ENCODE data around the gene ATP11C. TPM values are rescaled to one million over a fixed set of nuclear protein-coding genes. Genes with fewer than 3 reads are reported as not detected.
"Not testable (repeated sequence)": the region's sequence is repeated elsewhere in the genome, so short reads cannot be mapped to it uniquely, and the experiment has no call there.

ATP11C gene
- total RNA-seq = 26.2 TPM

- DNase-seq (ENCODE audit: low spot score) (peak; percentile 89), ATAC-seq (peak; percentile 98)
- intact Hi-C loops (cut with DNase I) = no loop called here
Measured at GRCh38 chrX:139932901-139933796, at the start of gene ATP11C. Gene ATP11C (minus strand): TSS chrX:139933053. CDS start chrX:139932042, 1,011 bp downstream.

GRCh38 chrX:139974471-139974870 lies 41.6 kb upstream of the ATP11C start:
- intact Hi-C loops (cut with DNase I) = no loop called here
- DNase-seq (ENCODE audit: low spot score) = no peak
- no peak for ATAC-seq

GRCh38 chrX:139972629-139973624 lies 40.1 kb upstream of the ATP11C start:
- no peak for ATAC-seq
- no peak for DNase-seq (ENCODE audit: low spot score)
- intact Hi-C loops (cut with DNase I) = no loop called here

- no peak for ATAC-seq
- no peak for DNase-seq (ENCODE audit: low spot score)
- intact Hi-C loops (cut with DNase I) = no loop called here
Measured at GRCh38 chrX:139972113-139972512, 39.3 kb upstream of the ATP11C start.

GRCh38 chrX:139971394-139971749 lies 38.5 kb upstream of the ATP11C start:
- DNase-seq (ENCODE audit: low spot score) (no peak), ATAC-seq (no peak)
- intact Hi-C loops (cut with DNase I) = no loop called here

- ATAC-seq = no peak
- DNase-seq (ENCODE audit: low spot score) = no peak
- intact Hi-C loops (cut with DNase I) = no loop called here
Measured at GRCh38 chrX:139969286-139969685, 36.4 kb upstream of the ATP11C start.

- DNase-seq (ENCODE audit: low spot score) (no peak), ATAC-seq (no peak)
- intact Hi-C loops (cut with DNase I) = no loop called here
Measured at GRCh38 chrX:139967750-139968149, 34.9 kb upstream of the ATP11C start.

GRCh38 chrX:139967300-139967699 lies 34.4 kb upstream of the ATP11C start:
- no peak for DNase-seq (ENCODE audit: low spot score)
- intact Hi-C loops (cut with DNase I) = no loop called here
- ATAC-seq = no peak

- intact Hi-C loops (cut with DNase I); DNase-seq (ENCODE audit: low spot score); ATAC-seq: not testable (repeated sequence)
Measured at GRCh38 chrX:139966159-139966558, 33.3 kb upstream of the ATP11C start.

- intact Hi-C loops (cut with DNase I) = no loop called here
- no peak for ATAC-seq
- no peak for DNase-seq (ENCODE audit: low spot score)
Measured at GRCh38 chrX:139965421-139965820, 32.6 kb upstream of the ATP11C start, which contains the start of gene CXorf66. Gene CXorf66 (minus strand): TSS chrX:139965521. CDS start chrX:139965496, 25 bp downstream.

- intact Hi-C loops (cut with DNase I) = not testable (repeated sequence)
Measured at GRCh38 chrX:139961091-139961490, 28.2 kb upstream of the ATP11C start.

GRCh38 chrX:139949703-139950102 lies 16.9 kb upstream of the ATP11C start:
- intact Hi-C loops (cut with DNase I) = loop anchor here (5.0 kb wide), 1 partner anchor 287 kb away; no protein-coding TSS in a partner anchor
- no peak for ATAC-seq
- no peak for DNase-seq (ENCODE audit: low spot score)

More at GRCh38 chrX:139961091-139961490, 28.2 kb upstream of the ATP11C start:
- ATAC-seq; DNase-seq (ENCODE audit: low spot score): not testable (repeated sequence)

- intact Hi-C loops (cut with DNase I) = loop anchor here (5.0 kb wide), 1 partner anchor 283 kb away; no protein-coding TSS in a partner anchor
- DNase-seq (ENCODE audit: low spot score) (no peak), ATAC-seq (no peak)
Measured at GRCh38 chrX:139945075-139945474, 12.2 kb upstream of the ATP11C start.

- DNase-seq (ENCODE audit: low spot score) (no peak), ATAC-seq (no peak)
- intact Hi-C loops (cut with DNase I) = no loop called here
Measured at GRCh38 chrX:139936259-139936658, 3.4 kb upstream of the ATP11C start.

- intact Hi-C loops (cut with DNase I) = no loop called here
- ATAC-seq (no peak), DNase-seq (ENCODE audit: low spot score) (no peak)
Measured at GRCh38 chrX:139933904-139934303, 1.1 kb upstream of the ATP11C start.

- DNase-seq (ENCODE audit: low spot score) = peak; percentile 71
- intact Hi-C loops (cut with DNase I) = no loop called here
- peak; percentile 51 for ATAC-seq
Measured at GRCh38 chrX:139932073-139932900, 566 bp downstream of the ATP11C start.

- ATAC-seq (no peak), DNase-seq (ENCODE audit: low spot score) (peak; percentile 64)
- intact Hi-C loops (cut with DNase I) = no loop called here
Measured at GRCh38 chrX:139931646-139932072, 1.2 kb downstream of the ATP11C start.

- intact Hi-C loops (cut with DNase I) = no loop called here
- ATAC-seq (no peak), DNase-seq (ENCODE audit: low spot score) (peak; percentile 54)
Measured at GRCh38 chrX:139930916-139931645, 1.8 kb downstream of the ATP11C start.

Measured in sciatic nerve (tissue), 2 donors.